ENCODE results near the gene MOSMO. TPM values are rescaled to one million over a fixed set of nuclear protein-coding genes. Genes with fewer than 3 reads are reported as not detected.
A peak's percentile ranks its signal among the peaks of the same experiment; 100 is the strongest.

The MOSMO gene
- total and polyA plus RNA-seq, 7 donors: 2.8 to 27.1 (median 19.3) TPM

GRCh38 chr16:22075043-22075757, 67.3 kb downstream of the MOSMO start:
- Histone ChIP-seq H3K27ac (no peak overlapping the region), H3K4me3 (no peak overlapping the region), H3K27me3 (no peaks in the 10 kb centered on the region), H3K9me3 (no peaks in the 10 kb centered on the region), H3K4me1 (peaks cover 0 to 14% (median 8%) of the 10 kb centered on the region in 4 donors), H3K36me3 (peaks cover 0 to 13% (median 0%) of the 10 kb centered on the region in 4 donors)
- intact Hi-C loops (cut with DNase I): loop anchor here (5.0 kb wide), 1 partner anchor 222 kb away; the partner anchor contains the start of gene POLR3E
- no peak for TF ChIP-seq POLR2AphosphoS5 (IDR thresholded peaks at IDR 0.05)
- TF ChIP-seq POLR2A (IDR thresholded peaks at IDR 0.05): no peak
- TF ChIP-seq EP300 (IDR thresholded peaks at IDR 0.05): no peak
- no peak for TF ChIP-seq CTCF (IDR thresholded peaks at IDR 0.05)
- 93 to 94% methylated on average over 11 of the region's 11 CpGs for WGBS, 2 donors
- DNase-seq: no peak

DNA sequence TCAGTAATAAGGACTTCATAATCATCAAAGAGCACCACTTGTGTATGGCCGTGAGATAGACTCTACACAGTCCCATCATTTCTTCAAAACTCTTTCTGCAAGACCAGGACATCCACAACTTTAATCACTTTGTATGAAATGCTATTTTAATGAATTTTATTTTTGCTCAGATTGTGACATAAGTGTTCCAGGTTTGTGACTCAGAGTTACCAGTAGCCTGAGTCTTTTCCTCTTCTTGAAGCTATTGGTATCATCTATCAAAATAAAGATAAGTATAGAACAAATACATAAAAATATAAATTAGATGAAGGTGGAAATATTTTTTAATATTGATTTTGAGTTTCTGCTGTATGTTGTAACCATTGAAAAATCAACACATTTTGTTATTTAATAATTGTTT, 67.9 kb downstream of the MOSMO start:
- WGBS, 2 donors: 95 to 98% methylated on average over 1 of the region's 1 CpG
- H3K9me3 ChIP-seq: no peaks in the 10 kb centered on the region
- TF ChIP-seq POLR2AphosphoS5 (IDR thresholded peaks at IDR 0.05) (no peak), EP300 (IDR thresholded peaks at IDR 0.05) (no peak), CTCF (IDR thresholded peaks at IDR 0.05) (no peak), POLR2A (IDR thresholded peaks at IDR 0.05) (no peak)
- H3K27me3 ChIP-seq: no peaks in the 10 kb centered on the region
- H3K27ac ChIP-seq: no peak overlapping the region
- no peak overlapping the region for H3K4me3 ChIP-seq
- DNase-seq: no peak
- intact Hi-C loops (cut with DNase I): loop anchor here (2.0 to 5.0 kb wide), 2 partner anchors 75 to 222 kb away; partner anchors contain the start of genes PDZD9 and POLR3E
- peaks cover 0 to 13% (median 0%) of the 10 kb centered on the region in 4 donors for H3K36me3 ChIP-seq
- peaks cover 0 to 9% (median 5%) of the 10 kb centered on the region in 4 donors for H3K4me1 ChIP-seq

- TF ChIP-seq CTCF (IDR thresholded peaks at IDR 0.05) (peak in 3 of 4 experiments; percentile 58 to 71 (median 66)), POLR2A (IDR thresholded peaks at IDR 0.05) (no peak), EP300 (IDR thresholded peaks at IDR 0.05) (no peak), POLR2AphosphoS5 (IDR thresholded peaks at IDR 0.05) (no peak)
- Histone ChIP-seq H3K27ac (no peak overlapping the region), H3K9me3 (no peaks in the 10 kb centered on the region), H3K36me3 (peaks cover 0 to 13% (median 0%) of the 10 kb centered on the region in 4 donors), H3K4me3 (no peak overlapping the region), H3K4me1 (peaks cover 0 to 5% (median 2%) of the 10 kb centered on the region in 4 donors), H3K27me3 (no peaks in the 10 kb centered on the region)
- 42 to 46% methylated on average over 8 of the region's 8 CpGs for WGBS, 2 donors
- DNase-seq: no peak
- intact Hi-C loops (cut with DNase I): loop anchor here (2.0 to 5.0 kb wide), 2 partner anchors 77 to 219 kb away; partner anchors contain the start of genes PDZD9 and POLR3E
Measured at GRCh38 chr16:22077700-22078313, 69.9 kb downstream of the MOSMO start.

- intact Hi-C loops (cut with DNase I): loop anchor here (5.0 kb wide), 1 partner anchor 219 kb away; the partner anchor contains the start of gene POLR3E
- Histone ChIP-seq H3K4me1 (peaks cover 0 to 10% (median 2%) of the 10 kb centered on the region in 4 donors), H3K4me3 (no peak overlapping the region), H3K27me3 (no peaks in the 10 kb centered on the region), H3K36me3 (peaks cover 0 to 13% (median 0%) of the 10 kb centered on the region in 4 donors), H3K27ac (no peak overlapping the region), H3K9me3 (no peaks in the 10 kb centered on the region)
- 77 to 81% methylated on average over 1 of the region's 1 CpG for WGBS, 2 donors
- TF ChIP-seq POLR2AphosphoS5 (IDR thresholded peaks at IDR 0.05) (no peak), CTCF (IDR thresholded peaks at IDR 0.05) (no peak), POLR2A (IDR thresholded peaks at IDR 0.05) (no peak), EP300 (IDR thresholded peaks at IDR 0.05) (no peak)
- DNase-seq: no peak
Measured at GRCh38 chr16:22078656-22079055, 70.7 kb downstream of the MOSMO start.
